ENCODE results near the gene TARS3. TPM values are rescaled to one million over a fixed set of nuclear protein-coding genes. Genes with fewer than 3 reads are reported as not detected.
"Not testable (repeated sequence)": the region's sequence is repeated elsewhere in the genome, so short reads cannot be mapped to it uniquely, and the experiment has no call there.

TARS3 gene
- polyA plus RNA-seq, 3 donors from 2014 or later: 0.41 to 14.1 (median 6.6) TPM

- no peaks in the 10 kb centered on the region for H3K27me3 Mint-ChIP-seq (ENCODE audit: low read depth in 3 of 3)
- peak; percentile 19 to 27 (median 19) for DNase-seq
- H3K4me3 Mint-ChIP-seq: no peak overlapping the region
- H3K4me1 Mint-ChIP-seq: peaks cover 22 to 34% of the 10 kb centered on the region in 2 donors
- H3K9me3 Mint-ChIP-seq: no peaks in the 10 kb centered on the region
- peak overlapping the region; percentile 50 to 84 (median 81) for H3K27ac Mint-ChIP-seq
- H3K36me3 Mint-ChIP-seq: peaks cover 8 to 38% (median 28%) of the 10 kb centered on the region in 3 donors
Measured at GRCh38 chr15:101641894-101642293, 82.4 kb downstream of the TARS3 start.

GRCh38 chr15:101641129-101641764 is 83.0 kb downstream of the TARS3 start:
- peaks cover 22 to 34% of the 10 kb centered on the region in 2 donors for H3K4me1 Mint-ChIP-seq

GRCh38 chr15:101639667-101640066 is 84.6 kb downstream of the TARS3 start:
- no peak overlapping the region for H3K4me3 Mint-ChIP-seq
- H3K27ac Mint-ChIP-seq: peak overlapping the region in 5 of 6 donors; percentile 20 to 57 (median 26)

More at GRCh38 chr15:101641129-101641764, 83.0 kb downstream of the TARS3 start:
- Mint-ChIP-seq H3K9me3 (no peaks in the 10 kb centered on the region), H3K27ac (peak overlapping the region; percentile 77 to 92 (median 86)), H3K36me3 (peaks cover 8 to 38% (median 28%) of the 10 kb centered on the region in 3 donors), H3K27me3 (ENCODE audit: low read depth in 3 of 3) (no peaks in the 10 kb centered on the region), H3K4me3 (no peak overlapping the region)
- peak; percentile 54 to 67 (median 61) for DNase-seq

DNA sequence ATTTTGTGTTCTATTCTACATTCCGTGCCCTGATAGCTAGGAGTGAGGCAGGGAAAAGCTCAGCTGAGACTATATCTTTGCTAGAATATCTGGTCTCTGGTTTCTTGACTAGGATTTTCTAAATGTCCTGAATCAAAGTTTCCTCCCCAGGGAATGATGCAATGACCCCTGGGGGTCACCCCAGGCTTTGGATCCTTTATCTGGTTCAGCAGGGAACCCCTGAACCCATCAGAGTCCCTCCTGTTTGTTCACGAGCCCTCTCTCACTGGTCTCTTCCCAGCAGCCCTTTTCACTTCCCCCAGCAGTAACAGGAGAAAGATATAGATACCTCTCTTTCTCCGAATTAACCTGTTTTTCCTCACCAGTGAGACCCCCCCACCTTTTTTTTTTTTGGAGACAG is 86.4 kb downstream of the TARS3 start:
- peaks cover 3 to 22% (median 10%) of the 10 kb centered on the region in 3 donors for H3K36me3 Mint-ChIP-seq
- peaks cover 20 to 24% of the 10 kb centered on the region in 2 donors for H3K4me1 Mint-ChIP-seq
- no peaks in the 10 kb centered on the region for H3K27me3 Mint-ChIP-seq (ENCODE audit: low read depth in 3 of 3)
- no peaks in the 10 kb centered on the region for H3K9me3 Mint-ChIP-seq
- H3K4me3 Mint-ChIP-seq: no peak overlapping the region
- H3K27ac Mint-ChIP-seq: peak overlapping the region in 2 of 6 donors; percentile 27 to 34
- DNase-seq: no peak

More at GRCh38 chr15:101639667-101640066, 84.6 kb downstream of the TARS3 start:
- peaks cover 0 to 26% (median 15%) of the 10 kb centered on the region in 3 donors for H3K36me3 Mint-ChIP-seq
- no peaks in the 10 kb centered on the region for H3K27me3 Mint-ChIP-seq (ENCODE audit: low read depth in 3 of 3)
- H3K4me1 Mint-ChIP-seq: peaks cover 20 to 24% of the 10 kb centered on the region in 2 donors
- no peak for DNase-seq
- H3K9me3 Mint-ChIP-seq: no peaks in the 10 kb centered on the region

- DNase-seq: no peak
- Mint-ChIP-seq H3K36me3 (peaks cover 7 to 25% (median 10%) of the 10 kb centered on the region in 3 donors), H3K4me3 (no peak overlapping the region), H3K27ac (peak overlapping the region in 2 of 6 donors; percentile 27 to 34), H3K9me3 (no peaks in the 10 kb centered on the region), H3K27me3 (ENCODE audit: low read depth in 3 of 3) (no peaks in the 10 kb centered on the region), H3K4me1 (peaks cover 17 to 21% of the 10 kb centered on the region in 2 donors)
Measured at GRCh38 chr15:101637516-101637915, 86.8 kb downstream of the TARS3 start.

GRCh38 chr15:101637038-101637437 is 87.2 kb downstream of the TARS3 start:
- Mint-ChIP-seq H3K4me3 (no peak overlapping the region), H3K36me3 (peaks cover 9 to 25% (median 10%) of the 10 kb centered on the region in 3 donors), H3K27me3 (ENCODE audit: low read depth in 3 of 3) (no peaks in the 10 kb centered on the region), H3K9me3 (no peaks in the 10 kb centered on the region), H3K27ac (no peak overlapping the region), H3K4me1 (peaks cover 12 to 17% of the 10 kb centered on the region in 2 donors)
- no peak for DNase-seq

DNA sequence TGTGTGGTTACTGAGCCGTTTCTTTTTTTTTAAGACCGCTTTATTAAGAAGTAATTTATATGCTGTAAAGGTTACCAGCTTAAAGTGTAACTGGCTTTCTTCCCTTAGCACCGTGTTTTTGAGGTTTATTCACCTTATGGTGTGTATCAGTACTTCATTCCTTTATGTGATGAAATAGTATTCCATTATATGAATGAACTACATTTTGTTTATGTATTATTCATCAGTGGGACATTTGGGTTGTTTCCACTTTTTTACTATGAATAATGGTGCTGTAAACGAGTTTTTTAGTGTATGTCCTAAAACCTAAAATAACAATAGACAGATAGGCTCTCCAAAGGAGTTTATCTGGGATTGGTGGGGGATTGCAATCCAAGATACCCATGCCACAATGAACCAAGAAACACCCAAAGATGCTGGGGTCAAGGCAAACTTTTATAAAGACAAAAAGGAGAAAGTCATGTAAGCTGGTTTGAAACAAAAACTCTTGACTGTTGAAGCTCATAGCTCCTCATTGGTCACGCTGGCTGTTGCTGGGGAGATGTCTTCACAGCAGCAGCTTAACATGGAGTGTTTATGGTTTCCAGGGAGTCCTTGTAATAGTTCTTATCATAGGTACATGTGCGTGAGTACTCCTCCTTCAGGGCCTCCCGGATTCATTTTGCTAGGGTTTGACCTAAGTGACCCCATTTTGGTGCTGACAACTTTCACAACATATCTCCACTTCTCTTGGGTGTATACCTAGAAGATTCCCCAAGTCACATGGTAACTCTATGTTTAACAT is 88.1 kb downstream of the TARS3 start:
- DNase-seq: no peak
- Mint-ChIP-seq H3K27me3 (ENCODE audit: low read depth in 3 of 3) (no peaks in the 10 kb centered on the region), H3K9me3 (no peaks in the 10 kb centered on the region), H3K4me1 (peaks cover 5 to 8% of the 10 kb centered on the region in 2 donors), H3K4me3 (no peak overlapping the region), H3K27ac (no peak overlapping the region), H3K36me3 (peaks cover 9 to 24% (median 10%) of the 10 kb centered on the region in 3 donors)

- no peak overlapping the region for H3K27ac Mint-ChIP-seq
- H3K4me3 Mint-ChIP-seq: no peak overlapping the region
Measured at GRCh38 chr15:101633356-101633755, 90.9 kb downstream of the TARS3 start.

GRCh38 chr15:101626729-101627128 is 97.5 kb downstream of the TARS3 start:
- H3K36me3 Mint-ChIP-seq: peaks cover 12 to 22% (median 19%) of the 10 kb centered on the region in 3 donors
- not testable (repeated sequence) for H3K9me3 Mint-ChIP-seq; H3K27ac Mint-ChIP-seq; H3K27me3 Mint-ChIP-seq (ENCODE audit: low read depth in 3 of 3); H3K4me3 Mint-ChIP-seq; DNase-seq
- H3K4me1 Mint-ChIP-seq: peaks cover 7 to 32% of the 10 kb centered on the region in 2 donors

More at GRCh38 chr15:101633356-101633755, 90.9 kb downstream of the TARS3 start:
- DNase-seq: no peak
- Mint-ChIP-seq H3K36me3 (peaks cover 0 to 11% (median 9%) of the 10 kb centered on the region in 3 donors), H3K4me1 (no peaks in the 10 kb centered on the region), H3K27me3 (ENCODE audit: low read depth in 3 of 3) (no peaks in the 10 kb centered on the region), H3K9me3 (no peaks in the 10 kb centered on the region)

GRCh38 chr15:101625980-101626379 is 98.3 kb downstream of the TARS3 start:
- H3K4me3 Mint-ChIP-seq: no peak overlapping the region
- no peaks in the 10 kb centered on the region for H3K9me3 Mint-ChIP-seq
- H3K36me3 Mint-ChIP-seq: peaks cover 12 to 22% (median 19%) of the 10 kb centered on the region in 3 donors
- H3K27me3 Mint-ChIP-seq (ENCODE audit: low read depth in 3 of 3): no peaks in the 10 kb centered on the region
- H3K4me1 Mint-ChIP-seq: peaks cover 7 to 32% of the 10 kb centered on the region in 2 donors
- no peak for DNase-seq
- no peak overlapping the region for H3K27ac Mint-ChIP-seq

GRCh38 chr15:101625184-101625583 is 99.1 kb downstream of the TARS3 start:
- Mint-ChIP-seq H3K4me3 (no peak overlapping the region), H3K4me1 (peaks cover 7 to 32% of the 10 kb centered on the region in 2 donors), H3K27ac (no peak overlapping the region), H3K9me3 (no peaks in the 10 kb centered on the region), H3K27me3 (ENCODE audit: low read depth in 3 of 3) (no peaks in the 10 kb centered on the region), H3K36me3 (peaks cover 12 to 22% (median 19%) of the 10 kb centered on the region in 3 donors)
- no peak for DNase-seq

DNA sequence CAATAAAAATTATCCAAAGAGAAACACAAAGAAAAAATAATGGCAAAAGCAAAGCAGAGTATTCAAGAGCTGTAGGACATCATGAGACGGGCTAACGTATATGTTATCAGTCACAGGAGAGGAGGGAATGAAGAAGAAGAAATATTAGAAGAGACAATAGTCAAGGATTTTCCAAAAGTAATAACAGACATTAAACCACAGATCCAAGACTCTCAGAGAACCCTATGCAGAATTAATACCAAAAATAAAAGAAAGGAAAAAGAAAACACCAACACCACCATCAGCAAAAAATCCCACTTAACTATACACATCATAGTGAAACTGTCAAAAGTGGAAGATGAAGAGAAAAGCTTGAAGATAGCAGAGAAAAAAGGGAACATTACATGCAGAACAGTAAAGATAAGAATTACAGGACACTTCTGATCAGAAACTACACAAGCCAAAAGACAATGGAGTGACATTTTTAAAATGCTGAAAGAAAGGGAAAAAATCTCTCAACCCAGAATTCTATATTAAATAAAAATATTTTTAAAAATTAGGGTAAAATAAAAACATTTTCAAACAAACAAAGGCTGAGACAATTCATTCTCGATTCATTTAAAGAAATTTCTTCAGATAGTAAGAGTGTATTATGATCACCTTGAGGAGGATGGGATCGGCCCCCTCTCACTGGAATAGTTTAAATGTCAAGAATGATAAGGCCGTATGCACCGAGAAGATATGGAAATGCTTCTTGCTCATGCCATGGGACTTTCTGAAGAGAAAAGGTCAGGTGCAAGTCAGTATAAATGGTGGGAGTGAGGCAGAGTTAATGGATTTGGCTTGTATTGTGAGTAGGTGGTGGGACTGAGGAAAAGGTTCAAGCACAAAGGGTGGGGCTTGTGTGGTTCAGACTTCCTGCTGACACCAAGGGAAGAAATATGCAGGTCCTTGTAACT is 100.6 kb downstream of the TARS3 start:
- peaks cover 7 to 33% of the 10 kb centered on the region in 2 donors for H3K4me1 Mint-ChIP-seq
- DNase-seq: no peak
- peak overlapping the region in 1 of 6 donors; percentile 12 for H3K27ac Mint-ChIP-seq
- no peaks in the 10 kb centered on the region for H3K27me3 Mint-ChIP-seq (ENCODE audit: low read depth in 3 of 3)
- peaks cover 12 to 22% (median 19%) of the 10 kb centered on the region in 3 donors for H3K36me3 Mint-ChIP-seq
- no peaks in the 10 kb centered on the region for H3K9me3 Mint-ChIP-seq
- H3K4me3 Mint-ChIP-seq: no peak overlapping the region

DNA sequence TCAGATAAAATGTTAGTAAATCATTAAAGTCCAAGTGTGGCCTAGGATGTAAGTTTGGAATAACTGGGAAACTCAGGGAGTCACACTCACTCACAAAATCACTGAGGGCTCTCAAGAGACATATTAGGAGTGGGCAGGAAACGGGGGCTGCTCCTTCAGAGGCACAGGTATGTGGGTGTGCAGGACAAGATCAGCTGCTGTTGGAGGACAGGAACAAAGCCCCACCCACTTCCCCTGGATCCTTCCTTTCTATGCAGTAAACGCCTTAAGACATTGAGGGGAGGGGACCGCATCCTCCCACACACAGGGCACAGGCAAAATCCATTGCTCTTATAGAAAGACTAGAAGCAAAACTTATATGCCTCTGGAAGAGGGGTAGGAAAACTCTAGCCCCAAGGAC is 102.3 kb downstream of the TARS3 start:
- Mint-ChIP-seq H3K27me3 (ENCODE audit: low read depth in 3 of 3) (no peaks in the 10 kb centered on the region), H3K4me1 (peaks cover 7 to 35% of the 10 kb centered on the region in 2 donors), H3K9me3 (no peaks in the 10 kb centered on the region), H3K36me3 (peaks cover 15 to 26% (median 22%) of the 10 kb centered on the region in 3 donors), H3K4me3 (no peak overlapping the region), H3K27ac (no peak overlapping the region)
- DNase-seq: no peak
